ENCODE results near the gene UPK3A. TPM values are rescaled to one million over a fixed set of nuclear protein-coding genes. Genes with fewer than 3 reads are reported as not detected.

UPK3A gene
- total and polyA plus RNA-seq, 2 of the 8 experiments (the other 6 are each of a cell fraction or from before 2014, with no cell fraction given) = 0.35 to 1.7 TPM

GRCh38 chr22:45331486-45331885, 46.7 kb downstream of the UPK3A start:
- H3K27ac ChIP-seq (ENCODE audit: low read depth, low read length) = no peak overlapping the region
- WGBS, 2 experiments (ENCODE audit: extremely low coverage in 1 of 2, insufficient coverage in 1 of 2, insufficient read length in 1 of 2, insufficient replicate concordance in 2 of 2, low coverage in 1 of 2, low lambda C conversion rate in 2 of 2, missing lambda C conversion rate in 1 of 2) = 89% methylated on average over 9 of the region's 9 CpGs; no CpG with 5 or more reads in 1 of the 2 experiments
- no peak overlapping the region for H3K9ac ChIP-seq (replicated peaks in 1 of 4; ENCODE audit: extremely low read depth in 1 of 4, low read depth in 3 of 4, low read length in 3 of 4)
- H3K4ac ChIP-seq (replicated peaks; ENCODE audit: insufficient read length, low read depth, low read length) = no peak overlapping the region
- H4K8ac ChIP-seq (ENCODE audit: extremely low read depth, insufficient read depth, low read length) = no peak overlapping the region
- no peak overlapping the region for H3K14ac ChIP-seq (ENCODE audit: insufficient read length)
- H3K4me3 ChIP-seq (ENCODE audit: extremely low read depth in 1 of 4, insufficient read depth in 2 of 4, low read depth in 3 of 4, low read length in 4 of 4) = no peak overlapping the region
- no peaks in the 10 kb centered on the region for H3K79me1 ChIP-seq (ENCODE audit: low read depth, low read length)
- ChIA-PET POLR2A (ENCODE audit: partially characterized antibody) (no interaction called here), CTCF (ENCODE audit: partially characterized antibody) (interaction anchor here (0.6 to 1.8 kb wide), 3 partner anchors 8 to 48 kb away, joined by 3 to 5 read pairs (median 3); no protein-coding TSS in a partner anchor)
- H3K56ac ChIP-seq (replicated peaks; ENCODE audit: insufficient read length, low read depth, low read length) = no peak overlapping the region
- no peak overlapping the region; the same call in 1 of the 2 replicates for H2BK5ac ChIP-seq (ENCODE audit: low read depth, low read length)
- no peaks in the 10 kb centered on the region for H3K4me1 ChIP-seq (replicated peaks in 1 of 4; ENCODE audit: control insufficient read depth in 3 of 4, insufficient read depth in 4 of 4, low read length in 3 of 4)
- H3K4me2 ChIP-seq (ENCODE audit: insufficient read depth in 1 of 2, low read depth in 2 of 2, low read length in 2 of 2) = no peak overlapping the region
- H4K5ac ChIP-seq (ENCODE audit: insufficient read length, low read depth, low read length) = no peak overlapping the region
- no peak for DNase-seq (ENCODE audit: low read depth in 1 of 2, low spot score in 2 of 2)
- no peak overlapping the region for H3K18ac ChIP-seq (ENCODE audit: extremely low read depth, low read length)
- H2BK20ac ChIP-seq (ENCODE audit: low read length) = no peak overlapping the region
- H3K23ac ChIP-seq (ENCODE audit: insufficient read length) = no peak overlapping the region
- H3K23me2 ChIP-seq (ENCODE audit: low read depth, low read length) = no peaks in the 10 kb centered on the region
- no peak overlapping the region for H2AFZ ChIP-seq (ENCODE audit: low read length)
- no peak overlapping the region for H2AK5ac ChIP-seq (ENCODE audit: low read depth, low read length)
- peaks cover 0 to 6% (median 5%) of the 10 kb centered on the region in 4 experiments; a peak in 5 of 8 replicates for H3K36me3 ChIP-seq (ENCODE audit: control insufficient read depth in 2 of 4, insufficient read depth in 4 of 4, low read length in 3 of 4)
- no peak overlapping the region for H2BK15ac ChIP-seq (ENCODE audit: low read length)
- FAIRE-seq = no peak
- H3K9me3 ChIP-seq (ENCODE audit: insufficient read depth in 2 of 2, low read depth in 1 of 2, low read length in 1 of 2) = no peaks in the 10 kb centered on the region
- H3K79me2 ChIP-seq (ENCODE audit: control insufficient read depth in 1 of 2, insufficient read depth in 2 of 2, low read length in 2 of 2) = no peaks in the 10 kb centered on the region
- no peaks in the 10 kb centered on the region for H3K27me3 ChIP-seq (replicated peaks in 1 of 4; ENCODE audit: control insufficient read depth in 3 of 4, extremely low read depth in 1 of 4, insufficient read depth in 3 of 4, low read length in 3 of 4)
- H4K20me1 ChIP-seq (replicated peaks in 1 of 2; ENCODE audit: control insufficient read depth in 1 of 2, insufficient read depth in 2 of 2, low read length in 2 of 2) = peaks cover 0 to 3% of the 10 kb centered on the region in 2 experiments
- H2BK120ac ChIP-seq (replicated peaks; ENCODE audit: low read depth, low read length) = no peak overlapping the region
- H2BK12ac ChIP-seq (ENCODE audit: low read depth, low read length) = no peak overlapping the region
- no peak overlapping the region for H4K91ac ChIP-seq (replicated peaks; ENCODE audit: insufficient read length, low read length)
- TF ChIP-seq, protein P1, sequence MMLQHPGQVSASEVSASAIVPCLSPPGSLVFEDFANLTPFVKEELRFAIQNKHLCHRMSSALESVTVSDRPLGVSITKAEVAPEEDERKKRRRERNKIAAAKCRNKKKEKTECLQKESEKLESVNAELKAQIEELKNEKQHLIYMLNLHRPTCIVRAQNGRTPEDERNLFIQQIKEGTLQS (IDR thresholded peaks at IDR 0.05; ENCODE audit: insufficient read depth, low read depth, low read length) = no peak
- TF ChIP-seq CHD1 (IDR thresholded peaks at IDR 0.05; ENCODE audit: low read depth, low read length) = no peak
- TF ChIP-seq, protein P2, sequence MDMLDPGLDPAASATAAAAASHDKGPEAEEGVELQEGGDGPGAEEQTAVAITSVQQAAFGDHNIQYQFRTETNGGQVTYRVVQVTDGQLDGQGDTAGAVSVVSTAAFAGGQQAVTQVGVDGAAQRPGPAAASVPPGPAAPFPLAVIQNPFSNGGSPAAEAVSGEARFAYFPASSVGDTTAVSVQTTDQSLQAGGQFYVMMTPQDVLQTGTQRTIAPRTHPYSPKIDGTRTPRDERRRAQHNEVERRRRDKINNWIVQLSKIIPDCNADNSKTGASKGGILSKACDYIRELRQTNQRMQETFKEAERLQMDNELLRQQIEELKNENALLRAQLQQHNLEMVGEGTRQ (IDR thresholded peaks at IDR 0.05; ENCODE audit: low read length) = no peak
- TF ChIP-seq, protein P3, sequence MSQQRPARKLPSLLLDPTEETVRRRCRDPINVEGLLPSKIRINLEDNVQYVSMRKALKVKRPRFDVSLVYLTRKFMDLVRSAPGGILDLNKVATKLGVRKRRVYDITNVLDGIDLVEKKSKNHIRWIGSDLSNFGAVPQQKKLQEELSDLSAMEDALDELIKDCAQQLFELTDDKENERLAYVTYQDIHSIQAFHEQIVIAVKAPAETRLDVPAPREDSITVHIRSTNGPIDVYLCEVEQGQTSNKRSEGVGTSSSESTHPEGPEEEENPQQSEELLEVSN (IDR thresholded peaks at IDR 0.05) = no peak
- no peak for TF ChIP-seq EP300 (IDR thresholded peaks at IDR 0.05; ENCODE audit: borderline replicate concordance in 1 of 2, low read depth in 2 of 2, low read length in 2 of 2)
- no peak for TF ChIP-seq RNF2 (IDR thresholded peaks at IDR 0.05; ENCODE audit: borderline replicate concordance, low read depth, low read length, missing control alignments, poor library complexity, severe bottlenecking)
- TF ChIP-seq SP2 (IDR thresholded peaks at IDR 0.05; ENCODE audit: low read length) = no peak
- no peak for TF ChIP-seq GABPA (IDR thresholded peaks at IDR 0.05; ENCODE audit: borderline replicate concordance, insufficient read depth, low read length)
- no peak for TF ChIP-seq JUN (IDR thresholded peaks at IDR 0.05; ENCODE audit: low read depth, low read length)
- no peak for TF ChIP-seq TAF7 (optimal IDR thresholded peaks at IDR 0.05; ENCODE audit: borderline replicate concordance, low read depth, low read length)
- TF ChIP-seq SP4 (IDR thresholded peaks at IDR 0.05; ENCODE audit: low read length) = no peak
